SK-N-SH treated with all-trans-retinoic acid at 6 μM for 48 hours (cell line): ENCODE measurements around the gene MLLT11.

ENCODE experiments used
- PATZ1 ChIP-seq: fragments of 250-450 bp; sonication (Bioruptor Pico); IDR thresholded peaks from 2 replicates; pipeline ENCODE4 v1.8.0; 2020; ENCODE audit warnings: mild to moderate bottlenecking, moderate library complexity, borderline replicate concordance
- SNAI2 ChIP-seq: fragments of 250-450 bp; sonication (Bioruptor Pico); IDR thresholded peaks from 2 replicates; pipeline ENCODE4 v1.5.0; 2020; ENCODE audit warnings: mild to moderate bottlenecking, moderate library complexity
- ZFP30 ChIP-seq: fragments of 450-650 bp; formaldehyde crosslinking; IDR thresholded peaks from 2 replicates; pipeline ENCODE4 v1.5.0; 2022; ENCODE audit warnings: mild to moderate bottlenecking, moderate library complexity
- ZNF565 ChIP-seq: fragments of 450-650 bp; formaldehyde crosslinking; conservative IDR thresholded peaks from 2 replicates; pipeline ENCODE4 v1.5.0; 2020; ENCODE audit warnings: low read depth, mild to moderate bottlenecking, moderate library complexity
- ZNF70 ChIP-seq: fragments of 450-650 bp; formaldehyde crosslinking; IDR thresholded peaks from 2 replicates; pipeline ENCODE4 v1.5.0; 2020; ENCODE audit warnings: mild to moderate bottlenecking, moderate library complexity
- TF ChIP-seq, protein P1 (sequence below): fragments of 250-450 bp; sonication (Bioruptor Pico); IDR thresholded peaks from 2 replicates; pipeline ENCODE4 v1.5.1; 2020; ENCODE audit warnings: low read depth, mild to moderate bottlenecking, moderate library complexity

- no peak for TF ChIP-seq ZNF70 (CRISPR knock-in tag)
- peak; percentile 77; the same call in 1 of the 2 replicates for TF ChIP-seq PATZ1 (CRISPR knock-in tag)
- no peak for TF ChIP-seq SNAI2 (CRISPR knock-in tag)
- no peak for TF ChIP-seq ZNF565 (CRISPR knock-in tag)
- TF ChIP-seq, protein P1, sequence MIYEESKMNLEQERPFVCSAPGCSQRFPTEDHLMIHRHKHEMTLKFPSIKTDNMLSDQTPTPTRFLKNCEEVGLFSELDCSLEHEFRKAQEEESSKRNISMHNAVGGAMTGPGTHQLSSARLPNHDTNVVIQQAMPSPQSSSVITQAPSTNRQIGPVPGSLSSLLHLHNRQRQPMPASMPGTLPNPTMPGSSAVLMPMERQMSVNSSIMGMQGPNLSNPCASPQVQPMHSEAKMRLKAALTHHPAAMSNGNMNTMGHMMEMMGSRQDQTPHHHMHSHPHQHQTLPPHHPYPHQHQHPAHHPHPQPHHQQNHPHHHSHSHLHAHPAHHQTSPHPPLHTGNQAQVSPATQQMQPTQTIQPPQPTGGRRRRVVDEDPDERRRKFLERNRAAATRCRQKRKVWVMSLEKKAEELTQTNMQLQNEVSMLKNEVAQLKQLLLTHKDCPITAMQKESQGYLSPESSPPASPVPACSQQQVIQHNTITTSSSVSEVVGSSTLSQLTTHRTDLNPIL (CRISPR knock-in tag): no peak
- TF ChIP-seq ZFP30 (CRISPR knock-in tag): no peak
Measured at GRCh38 chr1:151070474-151071276, 10.5 kb downstream of the MLLT11 start, which contains the start of gene GABPB2.
